Measurements from ENCODE around the gene HORMAD1. TPM values are rescaled to one million over a fixed set of nuclear protein-coding genes. Genes with fewer than 3 reads are reported as not detected.

The HORMAD1 gene
- total and polyA plus RNA-seq, 2 of the 13 experiments (the other 11 are each of a cell fraction or from before 2014, with no cell fraction given), result not detected

GRCh38 chr1:150683914-150684313 is 36.8 kb downstream of the HORMAD1 start (continued):
- TF ChIP-seq, protein P1, sequence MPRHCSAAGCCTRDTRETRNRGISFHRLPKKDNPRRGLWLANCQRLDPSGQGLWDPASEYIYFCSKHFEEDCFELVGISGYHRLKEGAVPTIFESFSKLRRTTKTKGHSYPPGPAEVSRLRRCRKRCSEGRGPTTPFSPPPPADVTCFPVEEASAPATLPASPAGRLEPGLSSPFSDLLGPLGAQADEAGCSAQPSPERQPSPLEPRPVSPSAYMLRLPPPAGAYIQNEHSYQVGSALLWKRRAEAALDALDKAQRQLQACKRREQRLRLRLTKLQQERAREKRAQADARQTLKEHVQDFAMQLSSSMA (CRISPR knock-in tag; IDR thresholded peaks at IDR 0.05), result no peak
- TF ChIP-seq ZNF383 (CRISPR knock-in tag; IDR thresholded peaks at IDR 0.05; ENCODE audit: borderline replicate concordance), result no peak
- no peak for TF ChIP-seq MTF1 (CRISPR knock-in tag; IDR thresholded peaks at IDR 0.05)
- no peak for TF ChIP-seq ZNF614 (CRISPR knock-in tag; IDR thresholded peaks at IDR 0.05; ENCODE audit: borderline replicate concordance)
- no peak for TF ChIP-seq ZNF83 (CRISPR knock-in tag; IDR thresholded peaks at IDR 0.05; ENCODE audit: borderline replicate concordance)
- TF ChIP-seq SOX6 (IDR thresholded peaks at IDR 0.05), result no peak
- no peak for TF ChIP-seq SOX6 (CRISPR knock-in tag; IDR thresholded peaks at IDR 0.05)
- TF ChIP-seq ZNF574 (CRISPR knock-in tag; IDR thresholded peaks at IDR 0.05), result no peak
- TF ChIP-seq PCBP1 (IDR thresholded peaks at IDR 0.05; ENCODE audit: borderline replicate concordance, low read depth, low read length), result no peak

GRCh38 chr1:150678988-150679387 is 41.7 kb downstream of the HORMAD1 start:
- no peaks in the 10 kb centered on the region for H4K20me1 ChIP-seq (ENCODE audit: insufficient read depth, low read length)
- H3K9me3 ChIP-seq (ENCODE audit: low read length), result no peaks in the 10 kb centered on the region
- ChIA-PET CTCF (ENCODE audit: low intra/inter-chr PET ratio, low total read pairs) (no interaction called here), POLR2A (no interaction called here)
- intact Hi-C loops (cut with micrococcal nuclease; ENCODE audit: unreplicated experiment), result no loop called here
- H3K4me1 ChIP-seq (ENCODE audit: insufficient read depth, low read length), result no peaks in the 10 kb centered on the region
- no peak overlapping the region for H3K4me3 ChIP-seq (replicated peaks in 1 of 3; ENCODE audit: insufficient read depth in 1 of 3, low read depth in 2 of 3, low read length in 3 of 3)
- no peak for DNase-seq (ENCODE audit: low spot score)
- TF ChIP-seq TEAD3 (CRISPR knock-in tag; optimal IDR thresholded peaks at IDR 0.05; ENCODE audit: borderline replicate concordance) (no peak), MAFF (IDR thresholded peaks at IDR 0.05; ENCODE audit: low read depth, low read length) (peak; percentile 42; the same call in 1 of the 2 replicates), MAFK (conservative IDR thresholded peaks at IDR 0.05 in 1 of 2, IDR thresholded peaks at IDR 0.05 in 1 of 2; ENCODE audit: low read length in 2 of 2) (peak; percentile 50 to 56; a peak in 3 of 4 replicates)
- no TSS peak for BruUV-seq (replicated peaks)
- no peak overlapping the region for H2AFZ ChIP-seq (ENCODE audit: low read length)
- no peak overlapping the region for H3K27ac ChIP-seq (ENCODE audit: extremely low read length, insufficient read depth, low read length)
- no peak overlapping the region for H3K4me2 ChIP-seq (ENCODE audit: low read depth, low read length)
- ATAC-seq, result no peak
- peaks cover 0 to 11% of the 10 kb centered on the region in 2 experiments; a peak in 3 of 5 replicates for H3K36me3 ChIP-seq (replicated peaks in 1 of 2; ENCODE audit: control insufficient read depth in 1 of 2, insufficient read depth in 2 of 2, low read length in 2 of 2)
- no peak for FAIRE-seq
- H3K79me2 ChIP-seq (ENCODE audit: insufficient read depth, low read length), result no peaks in the 10 kb centered on the region
- H3K27me3 ChIP-seq (ENCODE audit: control insufficient read depth in 1 of 2, insufficient read depth in 2 of 2, low read length in 2 of 2), result no peaks in the 10 kb centered on the region
- 100% methylated on average over 1 of the region's 1 CpG for WGBS (ENCODE audit: low lambda C conversion rate)
- no peak overlapping the region for H3K9ac ChIP-seq (ENCODE audit: insufficient read depth, low read depth, low read length)
- in situ Hi-C loops (cut with HindIII; ENCODE audit: extremely low pct_ligation_motif_present, low pct_unique_long_range_greater_than_20kb), result no loop called here

Measured in HepG2 (cell line).